Nephron progenitor cell (in vitro differentiated cells): ENCODE data around the gene GADD45B.
A peak's percentile ranks its signal among the peaks of the same experiment; 100 is the strongest.
"Not testable (repeated sequence)": the region's sequence is repeated elsewhere in the genome, so short reads cannot be mapped to it uniquely, and the experiment has no call there.

Experiments used
- DNase-seq: peaks from one replicate; pipeline ENCODE4 v3.0.0; 2021
- H3K27ac Mint-ChIP-seq: 2 replicates; pipeline ENCODE4 v1.8.0; 2021; ENCODE audit warnings: mild to moderate bottlenecking, moderate library complexity, mixed read lengths
- H3K27me3 Mint-ChIP-seq: 2 replicates; pipeline ENCODE4 v1.8.0; 2021; ENCODE audit warnings: mild to moderate bottlenecking, low read depth, mixed read lengths; ENCODE audit not compliant: poor library complexity
- H3K36me3 Mint-ChIP-seq: 2 replicates; pipeline ENCODE4 v1.8.0; 2021; ENCODE audit warnings: low read depth, mixed read lengths
- H3K4me1 Mint-ChIP-seq: 2 replicates; pipeline ENCODE4 v1.8.0; 2021; ENCODE audit warnings: mixed read lengths
- H3K4me3 Mint-ChIP-seq: 2 replicates; pipeline ENCODE4 v1.8.0; 2021; ENCODE audit warnings: mild to moderate bottlenecking, moderate library complexity, mixed read lengths
- H3K9me3 Mint-ChIP-seq: 2 replicates; pipeline ENCODE4 v1.8.0; 2021; ENCODE audit warnings: mild to moderate bottlenecking, moderate library complexity, mixed read lengths
- CTCF ChIP-seq: fragments of 200-600 bp; sonication (generic); IDR thresholded peaks from 2 replicates; pipeline ENCODE4 v1.5.0; 2021; ENCODE audit warnings: antibody characterized with exemption

The GADD45B gene

GRCh38 chr19:2462635-2463421 is 13.1 kb upstream of the GADD45B start:
- no peak for TF ChIP-seq CTCF
- Mint-ChIP-seq H3K36me3 (no peaks in the 10 kb centered on the region), H3K27ac (peak overlapping the region; percentile 69), H3K9me3 (no peaks in the 10 kb centered on the region), H3K27me3 (peaks cover 5% of the 10 kb centered on the region), H3K4me3 (peak overlapping the region; percentile 74), H3K4me1 (peaks cover 7% of the 10 kb centered on the region)
- DNase-seq = peak; percentile 79

- H3K27ac Mint-ChIP-seq = peak overlapping the region; percentile 61
- not testable (repeated sequence) for H3K27me3 Mint-ChIP-seq
These were observed 12.2 kb upstream of the GADD45B start for GRCh38 chr19:2463694-2464093.

GRCh38 chr19:2464389-2464788 is 11.5 kb upstream of the GADD45B start:
- Mint-ChIP-seq H3K9me3 (no peaks in the 10 kb centered on the region), H3K27ac (peak overlapping the region; percentile 66), H3K4me3 (no peak overlapping the region), H3K27me3 (peaks cover 10% of the 10 kb centered on the region), H3K36me3 (no peaks in the 10 kb centered on the region), H3K4me1 (peaks cover 14% of the 10 kb centered on the region)
- TF ChIP-seq CTCF = no peak
- DNase-seq = no peak

More at GRCh38 chr19:2463694-2464093, 12.2 kb upstream of the GADD45B start:
- H3K36me3 Mint-ChIP-seq, H3K9me3 Mint-ChIP-seq, DNase-seq, H3K4me3 Mint-ChIP-seq: not testable (repeated sequence)
- peaks cover 10% of the 10 kb centered on the region for H3K4me1 Mint-ChIP-seq

- Mint-ChIP-seq H3K27me3 (peaks cover 5% of the 10 kb centered on the region), H3K9me3 (no peaks in the 10 kb centered on the region), H3K27ac (no peak overlapping the region), H3K36me3 (no peaks in the 10 kb centered on the region), H3K4me1 (peaks cover 16% of the 10 kb centered on the region), H3K4me3 (no peak overlapping the region)
- no peak for DNase-seq
- TF ChIP-seq CTCF = no peak
These were observed 7.3 kb upstream of the GADD45B start for GRCh38 chr19:2468596-2468995.

GRCh38 chr19:2469102-2469914 is 6.6 kb upstream of the GADD45B start:
- Mint-ChIP-seq H3K4me3 (peak overlapping the region; percentile 40), H3K36me3 (no peaks in the 10 kb centered on the region), H3K4me1 (peaks cover 16% of the 10 kb centered on the region), H3K27ac (no peak overlapping the region), H3K9me3 (no peaks in the 10 kb centered on the region), H3K27me3 (peaks cover 9% of the 10 kb centered on the region)
- DNase-seq = no peak
- TF ChIP-seq CTCF = no peak

GRCh38 chr19:2469915-2470200 is 6.1 kb upstream of the GADD45B start:
- not testable (repeated sequence) for H3K9me3 Mint-ChIP-seq, DNase-seq, H3K36me3 Mint-ChIP-seq, H3K27me3 Mint-ChIP-seq, H3K27ac Mint-ChIP-seq
- Mint-ChIP-seq H3K4me1 (peaks cover 16% of the 10 kb centered on the region), H3K4me3 (peak overlapping the region; percentile 40)
